ENCODE measurements around the gene NACA2. TPM values are rescaled to one million over a fixed set of nuclear protein-coding genes. Genes with fewer than 3 reads are reported as not detected.

Gene NACA2
- total RNA-seq, 1 experiment from 2014 or later, result not detected

- WGBS (ENCODE audit: extremely low coverage, insufficient read length, low lambda C conversion rate), result no CpG with 5 or more reads among the region's 4 CpGs
Measured at GRCh38 chr17:61586031-61586566, 4.9 kb downstream of the NACA2 start.

More at GRCh38 chr17:61586031-61586566, 4.9 kb downstream of the NACA2 start:
- no peaks in the 10 kb centered on the region for H3K9me3 Mint-ChIP-seq
- Histone ChIP-seq H2BK15ac (ENCODE audit: low read depth, low read length) (no peak overlapping the region), H3K4me1 (ENCODE audit: insufficient read depth, low read length) (no peaks in the 10 kb centered on the region), H2AK5ac (ENCODE audit: insufficient read length, low read length) (no peak overlapping the region), H3K23me2 (ENCODE audit: insufficient read length, low read depth, low read length, poor library complexity, severe bottlenecking) (no peaks in the 10 kb centered on the region), H3K23ac (ENCODE audit: insufficient read length, low read depth, low read length) (no peak overlapping the region), H3K79me1 (ENCODE audit: insufficient read depth, low read depth, low read length, poor library complexity, severe bottlenecking) (no peaks in the 10 kb centered on the region), H2AFZ (ENCODE audit: low read length) (no peak overlapping the region), H3K9ac (ENCODE audit: extremely low read depth, insufficient read length, low read length) (no peak overlapping the region), H3K9me3 (ENCODE audit: control insufficient read depth, low read depth, low read length) (no peaks in the 10 kb centered on the region), H4K5ac (ENCODE audit: insufficient read length, low read depth, low read length) (no peak overlapping the region), H4K8ac (replicated peaks; ENCODE audit: insufficient read length, low read depth, low read length) (no peak overlapping the region), H3K14ac (ENCODE audit: insufficient read depth, low read length) (no peak overlapping the region), H3K27me3 (ENCODE audit: insufficient read depth, low read length) (no peaks in the 10 kb centered on the region), H2BK5ac (ENCODE audit: insufficient read length, low read length) (no peak overlapping the region), H2BK12ac (ENCODE audit: insufficient read length, low read depth, low read length) (no peak overlapping the region), H2BK120ac (ENCODE audit: low read depth, low read length, poor library complexity, severe bottlenecking) (no peak overlapping the region), H3K27ac (ENCODE audit: insufficient read length, low read depth, low read length) (no peak overlapping the region), H3K79me2 (ENCODE audit: insufficient read depth, low read length) (no peaks in the 10 kb centered on the region), H3T11ph (ENCODE audit: low read length) (no peak overlapping the region), H3K4me2 (ENCODE audit: insufficient read depth, insufficient read length, low read length) (no peak overlapping the region), H2BK20ac (ENCODE audit: low read depth, low read length, poor library complexity, severe bottlenecking) (no peak overlapping the region), H3K4ac (ENCODE audit: low read depth, low read length) (no peak overlapping the region), H3K56ac (ENCODE audit: insufficient read length, low read depth, low read length) (no peak overlapping the region), H4K91ac (ENCODE audit: insufficient read length, low read depth, low read length) (no peak overlapping the region), H3K18ac (ENCODE audit: insufficient read length, low read depth, low read length) (no peak overlapping the region), H4K20me1 (ENCODE audit: control insufficient read depth, insufficient read depth, insufficient read length) (no peaks in the 10 kb centered on the region)
- no peaks in the 10 kb centered on the region for H3K27me3 Mint-ChIP-seq (ENCODE audit: low read depth)
- no peak for DNase-seq
- no peaks in the 10 kb centered on the region for H3K4me1 Mint-ChIP-seq
- TF ChIP-seq CTCF (conservative IDR thresholded peaks at IDR 0.05), result no peak
- no peak overlapping the region for H3K4me3 Mint-ChIP-seq
- no peak overlapping the region for H3K27ac Mint-ChIP-seq
- no peaks in the 10 kb centered on the region for H3K36me3 Mint-ChIP-seq (ENCODE audit: insufficient read depth in 1 of 3, low read depth in 3 of 3)
